ENCODE measurements around the gene SLIT3.

- TF ChIP-seq CTCF (IDR thresholded peaks at IDR 0.05) (no peak), POLR2AphosphoS5 (IDR thresholded peaks at IDR 0.05; ENCODE audit: insufficient read depth in 1 of 2, low read depth in 1 of 2) (no peak)
Observed at GRCh38 chr5:169132302-169132660, 168.7 kb downstream of the SLIT3 start.
